Endothelial cell of umbilical vein (primary cell): ENCODE measurements around the gene ABHD13. TPM values are rescaled to one million over a fixed set of nuclear protein-coding genes. Genes with fewer than 3 reads are reported as not detected.

Source experiments
- BruUV-seq: library from RNA; stranded (reverse); fragments of 400-500 nt; replicated peaks from 2 replicates; lab custom pipeline; 2021; lab: Mats Ljungman, UMichigan
- CTCF ChIA-PET: fragments of 300-600, 350-600 bp; sonication (Branson Sonifier 250); formaldehyde crosslinking; loops from one replicate; lab custom pipeline; 2021; ENCODE audit warnings: antibody characterized with exemption, inconsistent platforms; lab: Charles Lee
- POLR2A ChIA-PET: fragments of 300-600, 350-600 bp; sonication (Branson Sonifier 250); formaldehyde crosslinking; loops from one replicate; lab custom pipeline; 2021; ENCODE audit warnings: antibody characterized with exemption, inconsistent platforms; lab: Charles Lee
- DNase-seq: peaks from one replicate; pipeline ENCODE4 v3.0.0-alpha.2; 2011; ENCODE audit warnings: low read depth, low spot score
- FAIRE-seq: peaks from 2 replicates; lab custom pipeline; 2011; peaks lifted over from hg19 to GRCh38; lab: Jason Lieb, UNC
- H2AFZ ChIP-seq: 2 replicates; pipeline ENCODE4 v1.6.0; 2012; ENCODE audit warnings: low read depth, low read length, control low read depth, inconsistent platforms
- H3K27ac ChIP-seq: 2 replicates; pipeline ENCODE4 v1.5.1; 2011; ENCODE audit warnings: low read depth, mild to moderate bottlenecking, control low read depth, low read length, moderate library complexity; ENCODE audit not compliant: insufficient read depth
- H3K27me3 ChIP-seq, 2 experiments: 2 replicates each; pipeline versions ENCODE4 v1.6.0 to v1.6.1; 2011; ENCODE audit warnings: low read length in 2 of 2, mixed read lengths in 1 of 2; ENCODE audit not compliant: control insufficient read depth in 2 of 2, insufficient read depth in 2 of 2
- H3K36me3 ChIP-seq, 2 experiments: 2 replicates in 1 of 2; 3 replicates in 1 of 2; pipeline ENCODE4 v1.5.1; 2011; ENCODE audit warnings: low read length in 2 of 2, mild to moderate bottlenecking in 1 of 2, moderate library complexity in 1 of 2; ENCODE audit not compliant: control insufficient read depth in 2 of 2, insufficient read depth in 2 of 2; ENCODE audit errors: extremely low read depth in 1 of 2
- H3K4me1 ChIP-seq: 3 replicates; pipeline ENCODE4 v1.5.1; 2011; ENCODE audit warnings: mild to moderate bottlenecking, low read length; ENCODE audit not compliant: control insufficient read depth, insufficient read depth; ENCODE audit errors: extremely low read depth
- H3K4me2 ChIP-seq: 2 replicates; pipeline ENCODE4 v1.6.1; 2011; ENCODE audit warnings: low read length, control low read depth, mixed read lengths; ENCODE audit not compliant: insufficient read depth
- H3K4me3 ChIP-seq, 3 experiments: fragments of 200-600 bp in 1 of 3; sonication (generic), shearing (Covaris generic) in 1 of 3; replicated peaks in 1 of 3; 2 replicates each; pipeline ENCODE4 v1.5.1; 2011 to 2016; ENCODE audit warnings: control low read depth in 3 of 3, low read length in 3 of 3, mild to moderate bottlenecking in 2 of 3, inconsistent platforms in 1 of 3, low read depth in 1 of 3, moderate library complexity in 1 of 3; ENCODE audit not compliant: insufficient read depth in 1 of 3
- H3K79me2 ChIP-seq: 2 replicates; pipeline ENCODE4 v1.6.0; 2012; ENCODE audit warnings: low read length, inconsistent platforms; ENCODE audit not compliant: control insufficient read depth, insufficient read depth
- H3K9ac ChIP-seq: replicated peaks from 2 replicates; pipeline ENCODE3; 2011; ENCODE audit warnings: low read length, control low read depth; ENCODE audit not compliant: insufficient read depth; ENCODE audit errors: extremely low read depth
- H3K9me1 ChIP-seq: replicated peaks from 3 replicates; pipeline ENCODE4 v1.6.0; 2011; ENCODE audit warnings: mild to moderate bottlenecking, low read length; ENCODE audit not compliant: control insufficient read depth, insufficient read depth; ENCODE audit errors: extremely low read depth
- H3K9me3 ChIP-seq: replicated peaks from 2 replicates; pipeline ENCODE4 v1.5.1; 2012; ENCODE audit warnings: low read length, inconsistent platforms; ENCODE audit not compliant: control insufficient read depth, insufficient read depth
- H4K20me1 ChIP-seq: replicated peaks from 2 replicates; pipeline ENCODE3; 2011; ENCODE audit warnings: mild to moderate bottlenecking, low read length; ENCODE audit not compliant: control insufficient read depth, insufficient read depth; ENCODE audit errors: extremely low read depth
- EZH2 ChIP-seq: IDR thresholded peaks from 2 replicates; pipeline ENCODE4 v1.6.1; 2012; ENCODE audit warnings: borderline replicate concordance, low read depth, mild to moderate bottlenecking, moderate library complexity, low read length, inconsistent platforms; ENCODE audit not compliant: severe bottlenecking
- FOS ChIP-seq: IDR thresholded peaks from 2 replicates; pipeline ENCODE4 v1.6.1; 2011; ENCODE audit warnings: mild to moderate bottlenecking, low read length, moderate library complexity, borderline replicate concordance; ENCODE audit not compliant: insufficient read depth
- GATA2 ChIP-seq: IDR thresholded peaks from 2 replicates; pipeline ENCODE4 v1.7.0; 2011; ENCODE audit warnings: low read depth, mild to moderate bottlenecking, moderate library complexity, mixed read lengths, low read length; ENCODE audit not compliant: insufficient read length, insufficient read depth
- JUN ChIP-seq: IDR thresholded peaks from 2 replicates; pipeline ENCODE4 v1.6.1; 2011; ENCODE audit warnings: borderline replicate concordance, low read depth; ENCODE audit not compliant: insufficient read length, insufficient read depth
- MAX ChIP-seq: IDR thresholded peaks from 2 replicates; pipeline ENCODE4 v1.6.1; 2011; ENCODE audit not compliant: insufficient read depth, insufficient read length
- MYC ChIP-seq: IDR thresholded peaks from one replicate; pipeline ENCODE4 v1.6.1; 2011; ENCODE audit warnings: mild to moderate bottlenecking, low read depth, low read length
- POLR2A ChIP-seq: IDR thresholded peaks from 2 replicates; pipeline ENCODE4 v1.6.1; 2012; ENCODE audit warnings: low read depth, mild to moderate bottlenecking, control low read depth, low read length
- POLR2AphosphoS5 ChIP-seq: IDR thresholded peaks from 2 replicates; pipeline ENCODE4 v1.6.1; 2012; ENCODE audit warnings: low read depth, mild to moderate bottlenecking, control low read depth, low read length, moderate library complexity; ENCODE audit not compliant: insufficient read depth
- dilution Hi-C: fragments of 300-500 bp; cut with MboI; formaldehyde crosslinking; loops from one replicate; pipeline ENCODE4 v1.15.0; 2019; ENCODE audit warnings: low sequenced_read_pairs; ENCODE audit not compliant: extremely low pct_ligation_motif_present
- intact Hi-C: fragments of 100-400 bp; cut with micrococcal nuclease; formaldehyde crosslinking; loops from one replicate; pipeline ENCODE4 v1.10.0; 2022
- polyA plus RNA-seq, 4 experiments: library from polyadenylated mRNA; depleted of rRNA in 3 of 4; stranded (reverse) in 3 of 4; unstranded in 1 of 4; fragments of >200 nt; gene quantifications; 2 replicates each; pipeline versions ENCODE4 v1.2.1 to v1.2.3, GENCODE V29; 2011 to 2012; ENCODE audit warnings: missing spikeins in 1 of 4
- total RNA-seq: library from RNA; stranded (reverse); gene quantifications from 2 replicates; pipeline ENCODE4 v1.2.3, GENCODE V29; 2021
- TF ChIP-seq, protein P1 (sequence below), 2 donors: IDR thresholded peaks; 1 replicate in 1 of 2; 2 replicates in 1 of 2; pipeline ENCODE4 v1.5.1; 2011; ENCODE audit warnings: low read length in 2 of 2, mild to moderate bottlenecking in 2 of 2, moderate library complexity in 2 of 2, control low read depth in 1 of 2, inconsistent platforms in 1 of 2, low read depth in 1 of 2; ENCODE audit not compliant: insufficient read depth in 1 of 2; ENCODE audit errors: extremely low read depth in 1 of 2

The ABHD13 gene
- total and polyA plus RNA-seq, 2 donors (not counting 3 experiments of a cell fraction or from before 2014, with no cell fraction given): 3.9 to 7.2 TPM

DNA sequence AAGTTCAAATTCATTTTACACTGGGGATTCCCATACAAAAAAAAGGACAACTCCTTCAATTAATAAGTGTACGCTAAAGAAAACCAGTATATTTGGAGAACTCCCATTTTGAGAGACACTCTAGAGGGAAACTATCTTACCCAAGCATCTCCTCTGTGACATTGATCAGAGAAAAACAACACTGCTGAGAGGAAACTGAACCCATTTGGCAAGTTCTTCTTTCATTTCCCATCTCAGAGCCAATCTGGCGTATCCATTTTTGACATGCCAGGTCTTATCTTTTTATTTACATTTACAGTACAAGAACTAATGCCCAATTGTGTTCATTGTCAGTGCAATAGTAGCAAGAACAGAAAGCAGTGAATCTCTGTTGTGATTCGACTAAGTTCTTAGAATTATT lies 33.0 kb upstream of the ABHD13 start:
- Histone ChIP-seq H3K27ac (no peak overlapping the region), H4K20me1 (no peaks in the 10 kb centered on the region), H3K9me3 (no peaks in the 10 kb centered on the region), H3K9me1 (no peaks in the 10 kb centered on the region), H2AFZ (no peak overlapping the region), H3K27me3 (peaks cover 0 to 3% of the 10 kb centered on the region in 2 experiments), H3K4me2 (no peak overlapping the region), H3K36me3 (no peaks in the 10 kb centered on the region), H3K4me3 (no peak overlapping the region), H3K9ac (no peak overlapping the region), H3K79me2 (no peaks in the 10 kb centered on the region), H3K4me1 (no peaks in the 10 kb centered on the region)
- dilution Hi-C loops: no loop called here
- intact Hi-C loops: no loop called here
- FAIRE-seq: no peak
- no TSS peak for BruUV-seq
- ChIA-PET CTCF (no interaction called here), POLR2A (no interaction called here)
- TF ChIP-seq GATA2 (no peak), POLR2AphosphoS5 (no peak), EZH2 (no peak), MAX (no peak), FOS (no peak), MYC (no peak), JUN (no peak)
- no peak for DNase-seq

DNA sequence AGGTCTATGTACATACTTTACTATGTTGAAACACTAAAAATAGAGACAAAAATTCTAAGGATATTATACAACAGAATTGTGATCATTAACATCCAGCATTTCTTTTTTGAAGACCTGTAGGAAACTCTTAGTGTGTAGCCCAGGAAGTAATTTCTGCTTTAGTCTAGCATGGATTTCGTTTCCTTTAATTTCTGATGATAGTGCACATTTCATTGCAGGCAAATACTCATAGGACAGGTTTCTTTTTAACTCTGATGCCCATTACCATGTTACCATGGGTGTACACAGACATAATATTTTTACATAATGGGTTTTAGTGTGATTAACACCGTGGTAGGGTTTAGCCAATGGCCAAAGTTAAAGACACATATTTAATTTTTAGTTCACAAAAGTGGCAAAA lies 29.9 kb upstream of the ABHD13 start:
- H3K27me3 ChIP-seq: peaks cover 0 to 3% of the 10 kb centered on the region in 2 experiments
- TF ChIP-seq MAX: no peak
- no peak for TF ChIP-seq JUN
- no peak for TF ChIP-seq FOS
- TF ChIP-seq POLR2AphosphoS5: no peak
- no peak for TF ChIP-seq EZH2
- TF ChIP-seq POLR2A: no peak
- TF ChIP-seq, protein P1, sequence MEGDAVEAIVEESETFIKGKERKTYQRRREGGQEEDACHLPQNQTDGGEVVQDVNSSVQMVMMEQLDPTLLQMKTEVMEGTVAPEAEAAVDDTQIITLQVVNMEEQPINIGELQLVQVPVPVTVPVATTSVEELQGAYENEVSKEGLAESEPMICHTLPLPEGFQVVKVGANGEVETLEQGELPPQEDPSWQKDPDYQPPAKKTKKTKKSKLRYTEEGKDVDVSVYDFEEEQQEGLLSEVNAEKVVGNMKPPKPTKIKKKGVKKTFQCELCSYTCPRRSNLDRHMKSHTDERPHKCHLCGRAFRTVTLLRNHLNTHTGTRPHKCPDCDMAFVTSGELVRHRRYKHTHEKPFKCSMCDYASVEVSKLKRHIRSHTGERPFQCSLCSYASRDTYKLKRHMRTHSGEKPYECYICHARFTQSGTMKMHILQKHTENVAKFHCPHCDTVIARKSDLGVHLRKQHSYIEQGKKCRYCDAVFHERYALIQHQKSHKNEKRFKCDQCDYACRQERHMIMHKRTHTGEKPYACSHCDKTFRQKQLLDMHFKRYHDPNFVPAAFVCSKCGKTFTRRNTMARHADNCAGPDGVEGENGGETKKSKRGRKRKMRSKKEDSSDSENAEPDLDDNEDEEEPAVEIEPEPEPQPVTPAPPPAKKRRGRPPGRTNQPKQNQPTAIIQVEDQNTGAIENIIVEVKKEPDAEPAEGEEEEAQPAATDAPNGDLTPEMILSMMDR (IDR thresholded peaks at IDR 0.05; ENCODE audit: extremely low read depth in 1 of 2, insufficient read depth in 1 of 2, low read depth in 1 of 2, low read length in 2 of 2): no peak
- TF ChIP-seq GATA2: no peak
- TF ChIP-seq MYC: no peak
- dilution Hi-C loops: no loop called here
- intact Hi-C loops: no loop called here
- H3K4me1 ChIP-seq: no peaks in the 10 kb centered on the region
- H3K79me2 ChIP-seq: no peaks in the 10 kb centered on the region
- no peaks in the 10 kb centered on the region for H3K9me1 ChIP-seq
- ChIA-PET CTCF (no interaction called here), POLR2A (no interaction called here)
- no peak overlapping the region for H3K4me2 ChIP-seq
- no peaks in the 10 kb centered on the region for H3K36me3 ChIP-seq
- H3K4me3 ChIP-seq: no peak overlapping the region
- H3K9me3 ChIP-seq: no peaks in the 10 kb centered on the region
- no peak overlapping the region for H2AFZ ChIP-seq
- BruUV-seq: no TSS peak
- DNase-seq: no peak
- no peaks in the 10 kb centered on the region for H4K20me1 ChIP-seq
- no peak overlapping the region for H3K9ac ChIP-seq
- H3K27ac ChIP-seq: no peak overlapping the region
- FAIRE-seq: no peak
